ENCODE measurements around the gene UBTD1. TPM values are rescaled to one million over a fixed set of nuclear protein-coding genes. Genes with fewer than 3 reads are reported as not detected.

UBTD1 gene
- total RNA-seq, 4 donors from 2014 or later, result 0.29 to 25.9 (median 6.7) TPM

DNA sequence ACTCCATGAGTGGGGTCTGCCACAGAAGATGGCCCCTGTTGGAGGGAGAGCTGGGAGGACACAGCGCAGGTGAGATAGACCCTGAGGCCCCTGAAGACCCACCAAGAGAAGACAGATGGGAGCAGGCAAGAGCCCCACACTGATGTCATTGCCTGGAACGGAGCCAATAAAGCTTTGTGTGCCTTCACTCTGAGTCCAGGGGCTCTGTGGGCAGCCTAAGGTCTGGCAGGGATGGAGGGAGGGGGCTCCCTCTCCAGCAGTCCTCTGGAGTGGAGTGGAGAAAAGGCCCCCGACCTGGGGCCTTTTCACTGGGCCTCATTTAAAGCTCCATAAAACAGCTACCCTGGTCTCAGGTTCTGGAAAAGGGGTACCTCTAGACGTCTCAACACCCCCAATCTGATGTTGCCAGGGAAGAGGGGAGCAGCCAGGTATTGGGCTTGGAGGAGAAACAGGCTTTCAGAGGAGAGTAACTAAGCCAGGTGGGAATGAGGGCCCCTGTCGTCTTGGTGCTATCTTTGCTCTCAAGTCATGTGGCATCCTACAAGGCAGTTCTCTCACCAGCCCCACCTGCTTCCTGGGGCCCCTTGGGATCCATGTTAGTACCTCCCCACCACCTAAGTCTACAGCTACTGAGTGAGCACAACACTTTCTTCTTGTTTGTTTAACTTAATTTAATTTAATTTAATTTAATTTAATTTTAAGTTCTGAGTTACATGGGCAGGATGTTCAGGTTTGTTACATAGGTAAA lies 92.2 kb downstream of the UBTD1 start:
- Histone ChIP-seq H3K9me3 (no peaks in the 10 kb centered on the region), H3K4me3 (no peak overlapping the region), H3K36me3 (no peaks in the 10 kb centered on the region), H3K4me1 (peaks cover 0 to 4% of the 10 kb centered on the region in 2 donors), H3K27me3 (no peaks in the 10 kb centered on the region), H3K27ac (no peak overlapping the region)
- intact Hi-C loops (cut with DNase I; ENCODE audit: low total_unique reads), result no loop called here
- TF ChIP-seq POLR2A (IDR thresholded peaks at IDR 0.05), result no peak
- TF ChIP-seq, protein P1, sequence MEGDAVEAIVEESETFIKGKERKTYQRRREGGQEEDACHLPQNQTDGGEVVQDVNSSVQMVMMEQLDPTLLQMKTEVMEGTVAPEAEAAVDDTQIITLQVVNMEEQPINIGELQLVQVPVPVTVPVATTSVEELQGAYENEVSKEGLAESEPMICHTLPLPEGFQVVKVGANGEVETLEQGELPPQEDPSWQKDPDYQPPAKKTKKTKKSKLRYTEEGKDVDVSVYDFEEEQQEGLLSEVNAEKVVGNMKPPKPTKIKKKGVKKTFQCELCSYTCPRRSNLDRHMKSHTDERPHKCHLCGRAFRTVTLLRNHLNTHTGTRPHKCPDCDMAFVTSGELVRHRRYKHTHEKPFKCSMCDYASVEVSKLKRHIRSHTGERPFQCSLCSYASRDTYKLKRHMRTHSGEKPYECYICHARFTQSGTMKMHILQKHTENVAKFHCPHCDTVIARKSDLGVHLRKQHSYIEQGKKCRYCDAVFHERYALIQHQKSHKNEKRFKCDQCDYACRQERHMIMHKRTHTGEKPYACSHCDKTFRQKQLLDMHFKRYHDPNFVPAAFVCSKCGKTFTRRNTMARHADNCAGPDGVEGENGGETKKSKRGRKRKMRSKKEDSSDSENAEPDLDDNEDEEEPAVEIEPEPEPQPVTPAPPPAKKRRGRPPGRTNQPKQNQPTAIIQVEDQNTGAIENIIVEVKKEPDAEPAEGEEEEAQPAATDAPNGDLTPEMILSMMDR (IDR thresholded peaks at IDR 0.05), result no peak
- DNase-seq, result no peak

DNA sequence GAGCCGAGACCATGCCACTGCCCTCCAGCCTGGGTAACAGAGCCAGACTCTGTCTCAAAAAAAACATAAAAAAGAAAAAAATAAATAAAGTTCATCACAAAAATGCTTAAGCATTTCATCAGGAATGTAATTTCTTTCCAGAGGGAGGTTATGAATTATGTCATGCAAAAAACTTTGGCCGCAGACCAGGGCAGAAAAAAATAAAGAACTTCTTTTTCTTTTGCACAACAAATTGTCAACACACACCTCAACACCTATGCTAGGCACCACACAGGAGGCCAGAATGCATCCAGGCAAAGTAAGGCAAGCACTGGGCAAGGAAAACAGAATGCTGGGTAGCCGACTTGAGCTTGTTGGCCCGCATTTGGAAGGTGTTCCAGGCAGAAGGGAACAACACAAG lies 94.7 kb downstream of the UBTD1 start:
- Histone ChIP-seq H3K4me3 (no peak overlapping the region), H3K36me3 (no peaks in the 10 kb centered on the region), H3K9me3 (no peaks in the 10 kb centered on the region), H3K4me1 (peaks cover 0 to 16% of the 10 kb centered on the region in 2 donors), H3K27ac (peak overlapping the region in 1 of 2 donors; percentile 45), H3K27me3 (no peaks in the 10 kb centered on the region)
- peak in 1 of 2 donors; percentile 36 for DNase-seq
- intact Hi-C loops (cut with DNase I; ENCODE audit: low total_unique reads), result no loop called here
- TF ChIP-seq POLR2A (IDR thresholded peaks at IDR 0.05), result no peak
- TF ChIP-seq, protein P1 (IDR thresholded peaks at IDR 0.05), result no peak

DNA sequence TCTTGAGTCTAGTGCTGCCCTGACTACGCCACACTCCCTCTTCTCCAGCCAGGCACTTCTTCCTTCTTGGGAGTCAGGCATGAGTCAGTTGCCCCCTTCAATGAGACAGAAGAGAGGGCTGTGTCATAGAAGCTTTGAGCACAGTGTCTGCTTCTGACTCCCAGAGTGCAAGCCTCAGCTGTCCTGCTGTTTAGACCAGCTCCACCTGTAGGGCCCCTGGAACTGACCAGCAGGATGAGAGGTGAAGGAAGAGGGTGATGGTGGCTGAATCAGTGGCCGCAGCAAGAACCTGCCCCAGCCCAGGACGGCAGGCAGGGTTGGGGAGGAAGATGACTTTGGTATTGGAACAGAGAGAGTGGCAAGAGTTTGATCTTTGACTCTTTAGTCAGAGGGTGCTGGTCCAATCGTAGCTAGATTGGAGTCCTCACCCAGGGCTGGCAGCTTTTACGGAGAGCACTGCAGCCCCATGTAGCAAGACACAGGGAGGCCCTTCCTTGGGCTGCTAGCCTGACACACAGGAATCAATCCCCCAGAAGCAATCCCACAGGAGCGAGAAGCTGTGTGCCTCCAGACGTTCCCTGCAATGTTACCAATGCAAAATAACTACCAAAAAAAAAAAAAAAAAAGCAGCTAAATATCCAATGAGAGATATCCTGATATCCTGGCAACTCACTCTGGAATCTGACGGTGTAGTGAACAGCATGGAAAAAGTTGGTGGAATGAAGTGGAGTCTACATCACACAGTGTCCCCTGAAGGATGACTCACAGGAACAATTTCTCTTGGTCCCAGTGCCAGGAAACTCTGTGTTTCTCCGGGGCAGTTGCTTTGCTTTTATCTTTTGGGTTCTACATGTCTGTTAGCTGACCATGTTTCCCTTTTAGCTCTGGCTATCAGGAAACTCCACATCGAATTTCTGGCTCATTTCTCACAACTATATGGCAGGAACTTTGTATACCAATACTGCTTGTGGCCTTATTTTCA lies 97.7 kb downstream of the UBTD1 start:
- Histone ChIP-seq H3K27ac (peak overlapping the region; percentile 81 to 89), H3K27me3 (no peaks in the 10 kb centered on the region), H3K4me1 (peaks cover 0 to 16% of the 10 kb centered on the region in 2 donors), H3K4me3 (no peak overlapping the region), H3K9me3 (no peaks in the 10 kb centered on the region), H3K36me3 (no peaks in the 10 kb centered on the region)
- TF ChIP-seq POLR2A (IDR thresholded peaks at IDR 0.05), result peak in 1 of 2 donors; percentile 8
- TF ChIP-seq, protein P1 (IDR thresholded peaks at IDR 0.05), result no peak
- peak; percentile 60 to 82 for DNase-seq
- intact Hi-C loops (cut with DNase I; ENCODE audit: low total_unique reads), result no loop called here

DNA sequence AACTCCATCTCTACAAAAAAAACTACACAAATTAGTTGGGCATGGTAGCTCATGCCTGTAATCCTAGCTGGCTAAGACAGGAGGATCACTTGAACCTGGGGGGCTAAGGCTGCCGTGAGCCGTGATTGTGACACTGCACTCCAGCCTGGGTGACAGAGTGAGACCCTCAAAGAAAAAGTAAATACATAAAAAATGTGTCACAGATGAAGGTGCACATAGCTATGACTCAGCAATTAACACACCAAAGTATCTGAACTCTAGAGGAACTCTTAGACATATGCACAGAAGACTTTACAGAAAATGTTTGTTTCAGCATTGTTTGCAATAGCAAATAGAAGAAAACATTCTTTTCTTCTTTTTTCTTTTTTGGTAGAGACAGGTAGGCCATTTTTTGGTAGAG lies 99.1 kb downstream of the UBTD1 start:
- Histone ChIP-seq H3K27me3 (no peaks in the 10 kb centered on the region), H3K4me1 (peaks cover 0 to 16% of the 10 kb centered on the region in 2 donors), H3K27ac (peak overlapping the region; percentile 81 to 89), H3K4me3 (no peak overlapping the region), H3K9me3 (no peaks in the 10 kb centered on the region), H3K36me3 (no peaks in the 10 kb centered on the region)
- DNase-seq, result no peak
- intact Hi-C loops (cut with DNase I; ENCODE audit: low total_unique reads), result no loop called here
- TF ChIP-seq POLR2A (IDR thresholded peaks at IDR 0.05), result no peak
- TF ChIP-seq, protein P1 (IDR thresholded peaks at IDR 0.05), result no peak
